Mesothelial cell of epicardium (in vitro differentiated cells): ENCODE data around the gene PLCB4. TPM values are rescaled to one million over a fixed set of nuclear protein-coding genes. Genes with fewer than 3 reads are reported as not detected.

ENCODE experiments used
- DNase-seq, 2 experiments: peaks; one replicate each; pipeline ENCODE4 v3.0.0; 2021; ENCODE audit warnings: low spot score in 2 of 2; ENCODE audit not compliant: unreplicated experiment in 2 of 2
- H3K27ac Mint-ChIP-seq: 2 replicates; pipeline ENCODE4 v1.8.0; 2021; ENCODE audit warnings: mixed read lengths
- H3K27me3 Mint-ChIP-seq: 2 replicates; pipeline ENCODE4 v1.8.0; 2021; ENCODE audit warnings: low read depth, mixed read lengths
- H3K36me3 Mint-ChIP-seq: 2 replicates; pipeline ENCODE4 v1.8.0; 2021; ENCODE audit warnings: mixed read lengths
- H3K4me1 Mint-ChIP-seq: 2 replicates; pipeline ENCODE4 v1.8.0; 2021; ENCODE audit warnings: mixed read lengths
- H3K4me3 Mint-ChIP-seq: 2 replicates; pipeline ENCODE4 v1.8.0; 2021; ENCODE audit warnings: mild to moderate bottlenecking, moderate library complexity, mixed read lengths
- H3K9me3 Mint-ChIP-seq: 2 replicates; pipeline ENCODE4 v1.8.0; 2021; ENCODE audit warnings: mixed read lengths
- total RNA-seq: library from RNA; stranded (reverse); gene quantifications from 3 replicates; pipeline ENCODE4 v1.2.1, GENCODE V29; 2021
- TF ChIP-seq, protein P1 (sequence below): fragments of 200-600 bp; sonication (generic); IDR thresholded peaks from one replicate; pipeline ENCODE4 v1.5.0; 2021; ENCODE audit warnings: antibody characterized with exemption; ENCODE audit not compliant: unreplicated experiment

Gene PLCB4
- total RNA-seq, 1 donor from 2014 or later, result 14.0 TPM

DNA sequence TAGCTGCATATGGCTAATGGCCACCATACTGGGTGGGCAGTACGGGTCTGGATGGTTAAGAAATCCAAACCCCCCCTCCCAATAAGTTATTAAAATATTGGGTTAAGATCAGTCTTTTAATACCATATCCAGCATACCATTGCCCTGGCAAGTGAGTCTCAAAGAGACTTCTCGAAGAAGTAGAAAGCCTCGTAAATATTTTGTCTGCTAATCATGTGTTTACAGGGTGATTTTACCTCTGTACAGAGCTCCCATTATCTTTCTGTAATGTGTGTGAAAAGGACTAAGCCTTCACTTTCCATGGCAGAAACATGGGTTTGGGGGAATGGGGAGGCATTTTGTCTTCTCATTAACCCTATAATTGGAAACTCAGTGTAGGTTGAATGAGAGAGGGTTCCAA, 270.8 kb downstream of the PLCB4 start:
- DNase-seq, result no peak
- TF ChIP-seq, protein P1, sequence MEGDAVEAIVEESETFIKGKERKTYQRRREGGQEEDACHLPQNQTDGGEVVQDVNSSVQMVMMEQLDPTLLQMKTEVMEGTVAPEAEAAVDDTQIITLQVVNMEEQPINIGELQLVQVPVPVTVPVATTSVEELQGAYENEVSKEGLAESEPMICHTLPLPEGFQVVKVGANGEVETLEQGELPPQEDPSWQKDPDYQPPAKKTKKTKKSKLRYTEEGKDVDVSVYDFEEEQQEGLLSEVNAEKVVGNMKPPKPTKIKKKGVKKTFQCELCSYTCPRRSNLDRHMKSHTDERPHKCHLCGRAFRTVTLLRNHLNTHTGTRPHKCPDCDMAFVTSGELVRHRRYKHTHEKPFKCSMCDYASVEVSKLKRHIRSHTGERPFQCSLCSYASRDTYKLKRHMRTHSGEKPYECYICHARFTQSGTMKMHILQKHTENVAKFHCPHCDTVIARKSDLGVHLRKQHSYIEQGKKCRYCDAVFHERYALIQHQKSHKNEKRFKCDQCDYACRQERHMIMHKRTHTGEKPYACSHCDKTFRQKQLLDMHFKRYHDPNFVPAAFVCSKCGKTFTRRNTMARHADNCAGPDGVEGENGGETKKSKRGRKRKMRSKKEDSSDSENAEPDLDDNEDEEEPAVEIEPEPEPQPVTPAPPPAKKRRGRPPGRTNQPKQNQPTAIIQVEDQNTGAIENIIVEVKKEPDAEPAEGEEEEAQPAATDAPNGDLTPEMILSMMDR, result no peak
- no peak overlapping the region for H3K4me3 Mint-ChIP-seq

DNA sequence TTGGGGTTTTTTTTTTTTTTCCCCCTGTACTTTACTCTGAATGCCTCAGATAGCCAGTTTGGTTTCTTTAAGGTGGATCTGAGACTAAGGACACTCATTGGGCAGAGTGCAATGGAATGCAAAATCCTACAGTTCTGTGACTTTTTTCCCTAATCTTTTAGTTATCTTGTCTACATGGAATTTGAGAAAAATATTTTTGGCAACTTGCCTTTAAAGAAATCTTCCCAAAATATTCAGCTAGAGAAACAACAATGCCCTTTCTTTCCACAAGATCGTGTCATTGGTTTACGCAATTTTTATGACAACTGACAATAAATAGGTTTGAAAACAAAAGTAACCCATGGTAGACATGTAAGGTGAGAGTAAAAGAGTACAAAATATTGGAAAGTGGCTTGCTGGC, 273.8 kb downstream of the PLCB4 start:
- no peak for DNase-seq
- Mint-ChIP-seq H3K27ac (no peak overlapping the region), H3K4me1 (peaks cover 23% of the 10 kb centered on the region), H3K36me3 (no peaks in the 10 kb centered on the region), H3K27me3 (no peaks in the 10 kb centered on the region), H3K9me3 (no peaks in the 10 kb centered on the region), H3K4me3 (no peak overlapping the region)
- TF ChIP-seq, protein P1, result no peak

More for the DNA sequence above, 270.8 kb downstream of the PLCB4 start:
- H3K27me3 Mint-ChIP-seq, result no peaks in the 10 kb centered on the region
- H3K9me3 Mint-ChIP-seq, result no peaks in the 10 kb centered on the region
- no peaks in the 10 kb centered on the region for H3K36me3 Mint-ChIP-seq
- no peak overlapping the region for H3K27ac Mint-ChIP-seq
- peaks cover 17% of the 10 kb centered on the region for H3K4me1 Mint-ChIP-seq

DNA sequence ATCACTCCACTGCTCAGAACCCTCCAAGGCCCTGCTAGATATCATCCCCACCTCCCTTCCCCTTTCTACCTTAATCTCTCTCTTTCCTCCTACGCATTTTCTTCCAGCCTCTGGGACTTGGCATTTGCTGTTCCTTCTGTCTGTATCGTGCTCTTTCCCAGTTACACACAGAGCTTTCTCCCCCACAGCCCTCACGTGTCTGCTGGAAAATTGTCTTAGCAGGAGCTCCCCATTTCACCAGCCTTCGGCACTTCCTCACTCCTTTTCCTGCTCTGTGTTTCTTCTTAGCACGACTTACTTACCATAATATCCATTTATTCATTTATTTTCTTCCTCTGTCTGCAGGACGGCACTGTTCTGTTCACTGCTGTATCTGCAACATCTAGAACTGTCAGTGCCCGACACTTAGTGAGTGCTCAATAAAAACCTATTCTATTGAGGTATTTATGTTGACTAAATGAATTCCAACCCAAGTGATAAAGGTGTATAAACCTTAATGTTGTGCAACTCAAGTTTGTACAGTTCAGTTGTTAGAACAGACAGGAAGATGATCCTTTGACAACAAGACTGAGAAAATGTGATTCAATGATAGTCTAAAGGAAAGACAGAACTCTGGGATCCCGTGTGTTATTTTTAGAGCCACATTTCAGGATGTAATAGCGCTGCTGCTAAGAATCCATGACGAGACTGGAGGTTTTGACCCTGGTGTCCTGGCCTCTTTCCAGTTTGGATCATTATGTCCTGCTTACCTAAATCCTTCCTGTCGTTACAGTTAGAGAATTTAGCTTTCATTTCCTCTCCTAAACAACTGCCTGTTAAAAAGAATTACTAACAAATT, 275.4 kb downstream of the PLCB4 start:
- TF ChIP-seq, protein P1, result no peak
- no peak for DNase-seq
- Mint-ChIP-seq H3K27ac (peak overlapping the region; percentile 51), H3K27me3 (no peaks in the 10 kb centered on the region), H3K36me3 (no peaks in the 10 kb centered on the region), H3K4me3 (no peak overlapping the region), H3K4me1 (peaks cover 25% of the 10 kb centered on the region), H3K9me3 (no peaks in the 10 kb centered on the region)

DNA sequence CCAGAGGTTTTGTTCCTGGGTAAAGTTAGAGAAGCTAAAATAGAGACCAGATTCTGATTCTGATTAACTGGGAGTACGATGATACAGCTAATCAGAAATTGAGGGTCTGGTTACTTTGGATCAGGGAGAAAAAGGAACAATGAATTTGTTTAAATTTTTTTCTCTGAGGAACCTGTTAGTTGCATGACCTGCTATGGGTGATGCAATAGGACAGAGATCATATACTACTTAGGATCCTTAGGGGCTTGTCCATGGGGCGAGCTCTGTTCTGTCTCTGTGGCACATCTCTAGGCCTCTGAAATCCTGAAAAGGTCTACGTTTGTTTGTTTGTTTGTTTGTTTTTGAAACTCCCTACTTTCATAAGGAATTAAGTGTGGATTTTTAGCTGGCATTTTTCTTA, 279.4 kb downstream of the PLCB4 start:
- H3K27me3 Mint-ChIP-seq, result no peaks in the 10 kb centered on the region
- no peaks in the 10 kb centered on the region for H3K36me3 Mint-ChIP-seq
- TF ChIP-seq, protein P1, result no peak
- peaks cover 20% of the 10 kb centered on the region for H3K4me1 Mint-ChIP-seq
- no peaks in the 10 kb centered on the region for H3K9me3 Mint-ChIP-seq
- no peak overlapping the region for H3K27ac Mint-ChIP-seq
- no peak for DNase-seq
- no peak overlapping the region for H3K4me3 Mint-ChIP-seq

DNA sequence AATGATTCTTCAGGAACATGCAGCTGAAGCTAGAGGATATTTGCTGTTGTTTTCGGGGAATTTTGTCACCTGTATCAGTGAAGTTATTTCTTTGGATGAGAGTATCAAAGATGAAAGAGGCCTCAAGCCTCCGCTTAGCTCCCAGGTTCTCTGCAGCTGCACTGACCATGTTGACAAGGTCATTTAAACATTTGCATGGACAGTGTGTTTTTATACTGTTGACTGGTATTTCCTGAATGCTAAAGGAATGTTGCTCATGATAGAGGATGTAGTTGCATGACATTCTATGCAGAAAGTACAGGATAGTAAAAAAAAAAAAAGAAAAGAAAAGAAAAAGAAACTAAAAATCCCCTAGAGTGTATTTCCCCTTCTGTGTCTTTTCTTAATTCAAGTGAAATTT, 279.9 kb downstream of the PLCB4 start:
- H3K9me3 Mint-ChIP-seq, result no peaks in the 10 kb centered on the region
- H3K27me3 Mint-ChIP-seq, result no peaks in the 10 kb centered on the region
- DNase-seq, result no peak
- H3K27ac Mint-ChIP-seq, result no peak overlapping the region
- no peaks in the 10 kb centered on the region for H3K36me3 Mint-ChIP-seq
- H3K4me1 Mint-ChIP-seq, result peaks cover 17% of the 10 kb centered on the region
- TF ChIP-seq, protein P1, result no peak
- no peak overlapping the region for H3K4me3 Mint-ChIP-seq
